ENCODE measurements around the gene UGT1A7.
"Not testable (repeated sequence)": the region's sequence is repeated elsewhere in the genome, so short reads cannot be mapped to it uniquely, and the experiment has no call there.

UGT1A7 gene

DNA sequence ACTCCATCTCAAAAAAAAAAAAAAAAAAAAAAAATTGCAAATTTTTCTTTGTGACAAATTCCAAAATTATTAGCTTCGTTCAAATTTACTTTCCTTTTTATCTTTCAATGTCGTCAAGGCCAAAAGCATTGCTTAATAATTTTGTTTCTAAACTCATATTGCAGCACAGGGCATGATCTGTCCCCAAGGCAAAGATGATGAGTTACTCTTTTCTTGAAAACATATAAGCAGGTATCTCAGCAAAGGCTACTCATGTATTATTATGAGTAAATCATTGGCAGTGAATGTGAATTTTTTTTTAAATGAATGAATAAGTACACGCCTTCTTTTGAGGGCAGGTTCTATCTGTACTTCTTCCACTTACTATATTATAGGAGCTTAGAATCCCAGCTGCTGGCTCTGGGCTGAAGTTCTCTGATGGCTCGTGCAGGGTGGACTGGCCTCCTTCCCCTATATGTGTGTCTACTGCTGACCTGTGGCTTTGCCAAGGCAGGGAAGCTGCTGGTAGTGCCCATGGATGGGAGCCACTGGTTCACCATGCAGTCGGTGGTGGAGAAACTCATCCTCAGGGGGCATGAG lies at the start of gene UGT1A7:
Gene UGT1A7 (plus strand): TSS at position 381 of the 579 bp plus-strand sequence. CDS start 37 bp downstream, at position 418.
- DNase-seq: no peak

DNA sequence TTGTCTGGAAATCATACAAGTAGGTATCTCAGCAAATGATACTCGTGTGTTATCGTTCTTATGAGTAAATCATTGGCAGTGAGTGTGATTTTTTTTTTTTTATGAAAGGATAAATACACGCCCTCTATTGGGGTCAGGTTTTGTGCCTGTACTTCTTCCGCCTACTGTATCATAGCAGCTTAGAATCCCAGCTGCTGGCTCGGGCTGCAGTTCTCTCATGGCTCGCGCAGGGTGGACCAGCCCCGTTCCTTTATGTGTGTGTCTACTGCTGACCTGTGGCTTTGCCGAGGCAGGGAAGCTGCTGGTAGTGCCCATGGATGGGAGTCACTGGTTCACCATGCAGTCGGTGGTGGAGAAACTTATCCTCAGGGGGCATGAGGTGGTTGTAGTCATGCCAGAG lies 45.4 kb upstream of the UGT1A7 start, which contains the start of gene UGT1A10:
Gene UGT1A10 (plus strand): TSS at position 143 of the 400 bp plus-strand sequence. CDS start 75 bp downstream, at position 218.
- DNase-seq: not testable (repeated sequence)

DNA sequence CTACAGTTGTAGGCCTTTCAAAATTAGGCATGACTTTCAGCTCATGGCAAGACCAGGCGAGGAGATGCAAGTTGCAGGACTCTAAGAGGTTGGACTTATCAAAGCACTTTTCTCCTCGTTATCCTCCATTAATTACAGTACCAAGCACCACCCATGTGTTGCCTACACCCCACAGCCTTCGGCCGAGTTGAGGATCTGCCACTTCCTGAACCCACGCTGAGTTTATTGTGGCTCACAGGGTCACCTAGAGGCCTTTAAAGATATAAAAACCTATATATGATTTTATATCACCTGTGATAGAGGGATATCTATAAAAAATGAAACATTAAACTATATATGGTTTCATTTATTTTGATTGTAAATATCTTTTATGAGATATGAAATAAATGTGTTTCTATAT lies 42.9 kb upstream of the UGT1A7 start:
- DNase-seq: no peak

DNA sequence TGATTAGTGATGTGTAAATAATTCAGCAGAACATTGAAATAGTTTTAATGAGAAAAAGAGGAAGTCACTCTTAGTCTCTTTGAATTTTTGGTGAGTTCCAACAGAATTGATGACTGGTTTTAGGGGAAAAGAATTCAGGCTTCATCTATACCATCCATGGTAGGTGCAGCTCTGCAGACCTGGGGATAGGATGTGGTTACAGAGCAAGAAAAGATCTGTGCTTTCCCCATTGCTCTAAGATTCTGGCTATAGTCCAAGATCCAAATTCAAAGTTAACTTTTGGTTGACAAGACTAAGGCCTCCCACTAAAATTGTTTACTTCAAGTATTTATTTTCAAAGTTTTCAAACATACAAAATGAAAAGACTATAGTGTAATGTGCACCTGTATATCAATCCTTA lies 41.8 kb upstream of the UGT1A7 start:
- DNase-seq: no peak

DNA sequence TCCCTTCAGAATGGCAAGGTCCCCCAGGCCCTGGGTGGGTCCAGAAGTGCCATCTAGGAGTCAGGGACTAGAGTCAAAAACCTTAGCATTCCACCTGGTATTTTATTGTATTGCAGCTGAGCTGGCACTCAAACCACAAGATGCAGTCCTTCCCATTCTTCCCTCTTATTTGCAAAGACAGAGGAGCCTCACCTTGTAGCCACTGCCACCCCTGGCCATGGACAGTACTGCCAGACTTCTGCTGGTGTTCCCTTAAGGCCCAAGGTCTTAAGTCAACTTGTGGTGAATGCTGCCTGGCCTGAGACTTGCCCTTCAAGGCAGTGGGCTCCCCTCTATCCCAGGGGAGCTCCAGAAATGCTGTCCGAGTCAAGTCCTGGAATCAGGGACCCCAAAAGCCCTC lies 38.6 kb upstream of the UGT1A7 start:
- no peak for DNase-seq

DNA sequence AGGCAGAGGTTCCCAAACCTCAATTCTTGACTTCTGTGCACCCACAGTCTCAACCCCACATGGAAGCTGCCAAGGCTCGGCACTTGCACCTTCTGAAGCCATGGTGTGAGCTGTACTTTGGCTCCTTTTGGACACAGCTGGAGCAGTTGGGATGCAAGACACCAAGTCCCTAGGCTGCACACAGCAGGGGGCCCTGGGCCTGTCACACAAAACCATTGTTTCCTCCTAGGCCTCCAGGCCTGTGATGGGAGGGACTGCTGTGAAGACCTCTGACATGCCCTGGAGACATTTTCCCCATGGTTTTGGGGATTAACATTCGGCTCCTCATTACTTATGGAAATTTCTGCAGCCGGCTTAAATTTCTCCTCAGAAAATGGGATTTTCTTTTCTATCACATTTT lies 35.7 kb upstream of the UGT1A7 start:
- not testable (repeated sequence) for DNase-seq

DNA sequence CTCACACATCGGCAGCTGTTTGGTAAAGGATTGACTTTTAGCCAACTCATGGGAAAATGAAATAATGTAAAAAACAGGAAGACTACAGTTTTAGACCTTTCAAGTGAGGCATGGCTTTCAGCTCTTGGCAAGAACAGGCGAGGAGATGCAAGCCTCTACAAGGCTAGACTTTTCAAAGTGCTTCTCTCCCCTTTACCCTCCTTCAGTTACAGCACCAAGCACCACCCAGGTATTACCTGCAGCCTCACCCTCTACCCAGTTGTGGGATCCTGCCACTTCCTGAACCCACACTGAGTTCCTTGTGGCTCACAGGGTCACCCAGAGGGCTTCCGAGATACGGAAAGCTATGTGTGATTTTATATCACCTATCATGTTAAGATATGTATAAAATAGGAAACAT lies 30.7 kb upstream of the UGT1A7 start:
- no peak for DNase-seq

DNA sequence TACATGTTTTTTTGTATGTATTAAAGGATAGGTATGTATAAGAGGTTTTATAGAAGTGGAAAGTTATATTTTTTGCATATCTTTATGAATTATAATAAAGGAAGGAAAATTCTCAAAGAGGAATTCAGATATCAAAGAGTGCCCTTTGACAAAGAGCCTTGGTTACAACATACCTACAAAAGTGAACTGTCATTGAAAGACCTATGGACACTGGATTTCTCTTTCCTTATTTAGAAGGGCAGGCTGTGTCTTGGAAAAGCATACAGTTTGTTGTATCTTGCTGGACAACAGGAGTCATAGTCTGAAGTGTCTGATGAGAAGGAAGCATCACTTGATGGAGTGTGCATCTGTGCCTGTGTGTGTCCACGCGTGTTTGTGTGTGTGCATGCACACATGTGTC lies 30.3 kb upstream of the UGT1A7 start:
- DNase-seq: no peak

DNA sequence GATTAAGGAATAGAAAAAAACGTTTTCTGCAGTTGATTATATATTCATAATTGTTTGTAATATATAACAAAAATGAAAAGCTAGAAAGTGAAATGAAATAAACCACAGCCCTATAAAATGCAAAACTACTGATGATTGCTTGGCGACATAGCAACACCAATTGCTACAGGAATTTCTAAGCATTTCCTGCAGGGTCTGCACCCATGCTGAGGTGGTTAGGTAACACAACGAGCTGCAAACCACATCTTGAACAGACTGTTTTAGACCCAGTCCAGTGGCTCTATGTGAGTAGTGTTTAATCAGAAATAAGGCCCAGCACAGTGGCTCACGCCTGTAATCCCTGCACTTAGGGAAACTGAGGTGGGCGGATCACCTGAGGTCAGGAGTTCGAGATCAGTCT lies 27.2 kb upstream of the UGT1A7 start:
- no peak for DNase-seq

DNA sequence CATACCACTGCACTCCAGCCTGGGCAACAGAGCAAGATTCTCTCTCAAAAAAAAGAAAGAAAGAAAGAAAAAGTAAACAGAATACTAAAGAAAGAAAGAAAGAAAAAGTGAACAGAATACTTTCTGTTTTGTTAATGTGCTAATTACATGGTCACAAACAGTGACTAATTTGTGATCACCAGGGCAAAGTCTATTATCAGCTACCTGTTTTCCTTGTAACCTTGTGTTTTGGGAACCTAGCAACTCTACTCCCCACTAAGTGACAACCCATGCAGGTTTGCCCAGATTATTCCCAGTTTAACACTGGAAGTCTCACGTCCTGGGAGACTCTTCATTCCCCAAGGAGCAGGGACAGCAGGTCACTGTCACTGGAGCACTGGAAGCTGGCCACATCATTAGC lies 26.7 kb upstream of the UGT1A7 start:
- no peak for DNase-seq

DNA sequence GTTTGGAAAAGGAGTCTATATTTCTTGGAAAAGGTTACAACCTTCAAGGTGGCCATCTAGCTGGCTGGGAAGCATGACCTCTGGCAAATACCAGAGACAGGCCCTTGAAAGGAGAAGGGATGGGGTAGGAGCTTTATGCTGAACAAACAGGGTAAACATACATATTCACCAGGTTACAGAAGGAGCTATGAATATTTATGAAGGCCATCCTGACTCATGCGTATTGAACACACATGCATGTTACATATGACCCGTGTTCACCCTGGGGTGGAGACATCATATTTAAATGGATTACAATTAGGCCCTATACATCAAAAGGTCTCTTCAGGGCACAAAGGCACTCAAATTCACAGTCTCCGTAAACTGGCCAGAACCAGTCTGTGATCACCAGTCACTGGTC lies 25.8 kb upstream of the UGT1A7 start:
- not testable (repeated sequence) for DNase-seq

DNA sequence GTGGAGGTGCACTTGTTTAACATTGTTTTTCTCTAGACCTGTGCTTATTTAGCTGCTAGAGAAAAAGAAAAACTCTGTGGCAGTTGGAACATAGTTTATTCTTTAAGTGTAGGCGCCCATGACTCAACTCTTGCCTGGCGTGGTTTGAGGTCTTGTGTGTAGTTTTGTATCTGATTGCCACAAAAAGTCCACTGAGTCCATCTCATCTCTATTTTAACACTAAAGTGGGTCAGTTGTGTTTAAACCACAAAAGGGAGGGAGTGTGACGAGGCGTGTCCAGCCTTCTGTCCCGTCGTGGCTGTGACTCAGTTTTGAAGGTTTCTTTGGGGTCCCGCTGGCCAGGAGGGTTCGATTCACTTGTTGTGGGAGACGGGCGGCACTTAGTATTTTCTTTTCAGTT lies 25.3 kb upstream of the UGT1A7 start:
- no peak for DNase-seq

DNA sequence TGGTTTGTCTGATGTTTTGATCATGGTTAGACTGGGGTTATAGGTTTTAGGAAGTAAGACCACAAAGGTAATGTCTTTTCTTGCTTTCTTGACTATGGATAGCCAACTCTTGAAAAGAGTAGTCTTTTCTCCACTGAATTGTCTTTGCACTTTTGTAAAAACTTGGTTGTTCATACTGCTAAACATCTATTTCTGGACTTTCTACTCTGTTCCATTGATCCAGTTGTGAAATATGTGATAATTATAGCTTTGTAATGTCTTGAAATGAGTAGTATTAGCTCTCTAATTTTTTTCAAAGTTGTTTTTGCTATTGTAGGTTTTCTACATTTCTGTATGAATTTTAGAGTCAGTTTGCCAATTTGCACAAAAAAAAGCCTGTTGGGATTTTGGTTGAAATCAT lies 23.1 kb upstream of the UGT1A7 start:
- no peak for DNase-seq

DNA sequence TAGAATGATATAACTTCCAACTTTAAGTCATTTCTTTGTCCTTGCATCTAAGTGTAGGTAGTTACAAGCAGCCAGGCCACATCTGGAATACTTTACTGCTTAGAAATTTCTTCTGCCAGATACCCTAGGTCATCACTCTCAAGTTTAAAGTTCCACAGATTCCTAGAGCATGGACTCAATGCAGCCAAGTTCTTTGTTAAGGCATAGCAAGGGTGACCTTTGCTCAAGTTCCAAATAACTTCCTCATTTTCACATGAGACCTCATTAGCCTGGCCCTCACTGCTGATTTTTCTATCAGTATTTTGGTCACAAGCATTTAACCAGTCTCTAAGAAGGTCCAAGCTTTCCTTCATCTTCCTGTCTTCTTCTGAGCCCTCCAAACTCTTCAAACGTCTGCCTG lies 17.8 kb upstream of the UGT1A7 start:
- no peak for DNase-seq

DNA sequence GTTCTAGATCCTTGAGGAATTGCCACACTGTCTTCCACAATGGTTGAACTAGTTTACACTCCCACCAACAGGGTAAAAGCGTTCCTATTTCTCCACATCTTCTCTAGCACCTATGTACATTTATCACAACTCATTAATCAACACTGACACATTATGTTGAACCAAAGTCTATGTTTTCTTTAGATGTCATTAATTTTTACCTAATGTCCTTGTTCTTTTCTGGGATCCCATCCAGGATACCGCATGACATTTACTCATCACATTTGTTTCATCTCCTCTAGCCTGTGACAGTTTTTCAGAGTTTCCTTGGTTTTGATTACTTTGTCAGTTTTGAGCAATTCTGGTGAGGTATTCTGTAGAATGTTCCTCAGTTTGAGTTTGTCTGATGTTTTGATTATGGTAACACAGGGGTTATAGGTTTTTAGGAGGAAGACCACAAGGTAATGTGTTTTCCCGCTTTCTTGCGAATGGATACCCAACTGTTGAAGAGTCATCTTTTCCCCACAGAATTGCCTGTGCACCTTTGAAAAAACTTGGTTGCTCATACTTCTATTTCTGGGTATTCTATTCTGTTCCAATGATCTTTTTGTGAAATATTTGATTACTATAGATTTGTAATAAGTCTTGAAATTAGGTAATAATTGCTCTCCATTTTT lies 13.0 kb upstream of the UGT1A7 start:
- DNase-seq: no peak

DNA sequence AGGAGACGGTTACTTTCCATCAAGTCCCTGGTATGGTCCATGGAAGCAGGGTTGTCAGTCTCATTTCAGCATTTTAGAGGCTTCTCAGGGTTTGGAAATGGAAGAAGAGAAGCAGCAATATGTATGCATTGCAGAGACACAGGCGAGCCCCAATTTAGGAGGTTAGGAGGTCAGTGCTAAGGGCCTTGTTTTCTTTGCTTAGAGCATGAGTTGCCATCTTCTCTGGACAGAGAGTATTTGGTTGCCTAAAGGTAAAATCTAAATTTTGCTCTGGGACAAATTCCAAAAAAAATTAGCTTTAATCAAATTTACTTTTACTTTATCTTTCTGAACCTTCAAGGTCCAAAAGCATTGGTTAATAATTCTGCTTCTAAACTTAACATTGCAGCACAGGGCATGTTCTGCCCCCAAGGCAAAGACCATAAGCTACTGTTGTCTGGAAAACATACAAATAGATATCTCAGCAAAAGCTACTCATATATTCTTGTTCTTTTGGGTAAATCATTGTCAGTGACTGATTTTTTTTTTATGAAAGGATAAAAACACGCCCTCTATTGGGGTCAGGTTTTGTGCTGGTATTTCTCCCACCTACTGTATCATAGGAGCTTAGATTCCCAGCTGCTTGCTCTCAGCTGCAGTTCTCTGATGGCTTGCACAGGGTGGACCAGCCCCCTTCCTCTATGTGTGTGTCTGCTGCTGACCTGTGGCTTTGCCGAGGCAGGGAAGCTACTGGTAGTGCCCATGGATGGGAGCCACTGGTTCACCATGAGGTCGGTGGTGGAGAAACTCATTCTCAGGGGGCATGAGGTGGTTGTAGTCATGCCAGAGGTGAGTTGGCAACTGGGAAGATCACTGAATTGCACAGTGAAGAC lies 10.2 kb upstream of the UGT1A7 start, which contains the start of gene UGT1A9:
Gene UGT1A9 (plus strand): TSS at position 609 of the 872 bp plus-strand sequence. CDS start 37 bp downstream, at position 646.
- no peak for DNase-seq

DNA sequence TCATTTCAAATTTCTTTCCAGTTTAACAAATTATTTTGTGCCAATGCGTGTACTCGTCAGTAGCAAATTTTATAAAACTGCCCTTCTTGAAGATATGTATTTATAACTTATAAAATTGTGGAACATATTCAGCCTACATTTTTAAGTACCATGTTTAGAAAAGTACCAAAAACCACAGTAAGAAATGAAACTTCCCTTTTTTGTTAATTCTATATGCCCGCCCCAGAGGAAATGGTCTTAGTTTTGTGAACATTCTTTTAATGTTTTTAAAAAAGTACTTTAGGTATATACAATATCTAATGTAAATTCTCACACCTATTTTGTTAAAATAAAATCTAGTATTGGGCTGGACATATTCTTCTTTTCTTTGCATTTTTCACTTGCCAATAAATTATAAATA lies 8.8 kb upstream of the UGT1A7 start:
- no peak for DNase-seq

DNA sequence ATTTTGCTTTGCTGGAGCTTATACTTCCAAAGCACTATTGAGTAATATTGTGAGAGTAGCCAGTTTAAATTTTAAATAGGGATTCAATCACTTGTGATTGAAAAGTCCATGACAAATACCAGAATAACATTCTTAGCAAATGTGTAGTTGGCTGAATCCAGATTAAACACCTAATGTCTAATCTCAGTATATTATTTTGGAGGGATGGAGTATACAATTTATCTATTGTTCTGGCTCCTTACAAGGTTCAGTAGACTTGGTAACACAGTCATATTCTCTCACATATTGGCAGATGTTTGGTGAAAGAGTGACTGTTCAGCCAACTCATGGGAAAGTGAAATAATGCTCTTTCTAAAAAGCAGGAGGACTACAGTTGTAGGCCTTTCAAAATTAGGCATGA lies 7.8 kb upstream of the UGT1A7 start:
- no peak for DNase-seq

DNA sequence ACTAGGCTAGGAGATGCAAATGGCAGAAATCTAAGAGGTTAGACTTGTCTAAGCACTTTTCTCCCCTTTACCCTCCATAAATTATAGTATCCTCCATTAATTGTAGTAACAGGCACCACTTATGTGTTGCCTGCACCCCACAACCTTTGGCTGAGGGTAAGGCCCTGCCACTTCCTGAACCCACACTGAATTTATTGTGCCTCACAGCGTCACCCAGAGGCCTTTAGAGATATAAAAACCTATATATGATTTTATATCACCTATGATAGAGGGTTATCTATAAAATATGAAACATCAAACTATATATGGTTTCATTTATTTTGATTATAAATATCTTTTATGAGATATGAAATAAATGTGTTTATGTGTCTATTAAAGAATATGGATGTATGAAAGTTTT lies 7.4 kb upstream of the UGT1A7 start:
- no peak for DNase-seq

DNA sequence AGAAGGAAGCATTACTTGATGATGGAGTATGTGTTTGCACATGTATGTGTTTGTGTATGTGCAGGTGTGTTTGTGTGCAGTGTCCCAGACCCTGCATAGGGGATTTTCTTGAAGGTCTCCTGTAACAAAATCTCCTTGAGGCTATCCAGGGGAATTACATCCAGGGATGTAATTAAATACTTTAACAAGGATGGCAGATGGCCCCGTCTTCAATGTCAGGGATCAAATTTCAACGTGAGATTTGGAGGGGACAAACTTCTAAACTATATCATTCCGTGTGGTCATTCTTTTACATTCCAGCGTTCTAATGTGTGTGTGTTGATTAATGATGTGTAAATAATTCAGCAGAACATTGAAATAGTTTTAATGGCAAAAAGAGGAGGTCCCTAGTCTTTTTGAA lies 6.7 kb upstream of the UGT1A7 start:
- DNase-seq: no peak

DNA sequence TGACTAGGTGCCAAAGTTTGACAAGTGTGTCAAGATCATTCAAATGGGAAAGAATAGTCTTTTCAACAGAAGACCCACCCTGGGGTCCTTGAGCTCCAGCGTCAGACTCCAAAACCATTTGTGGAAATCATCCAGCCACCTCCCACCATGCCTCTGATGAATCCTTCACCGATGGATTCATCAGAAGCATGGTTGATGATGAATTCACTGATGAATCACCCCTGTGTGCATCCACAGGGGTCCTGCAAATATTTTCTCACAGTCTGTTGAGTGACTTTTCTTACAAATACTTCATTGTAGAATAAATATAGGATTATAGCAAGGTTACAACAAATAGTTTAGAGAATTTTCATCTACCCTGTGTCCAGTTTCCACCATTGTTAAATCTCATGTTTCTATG lies 5.7 kb upstream of the UGT1A7 start:
- no peak for DNase-seq

DNA sequence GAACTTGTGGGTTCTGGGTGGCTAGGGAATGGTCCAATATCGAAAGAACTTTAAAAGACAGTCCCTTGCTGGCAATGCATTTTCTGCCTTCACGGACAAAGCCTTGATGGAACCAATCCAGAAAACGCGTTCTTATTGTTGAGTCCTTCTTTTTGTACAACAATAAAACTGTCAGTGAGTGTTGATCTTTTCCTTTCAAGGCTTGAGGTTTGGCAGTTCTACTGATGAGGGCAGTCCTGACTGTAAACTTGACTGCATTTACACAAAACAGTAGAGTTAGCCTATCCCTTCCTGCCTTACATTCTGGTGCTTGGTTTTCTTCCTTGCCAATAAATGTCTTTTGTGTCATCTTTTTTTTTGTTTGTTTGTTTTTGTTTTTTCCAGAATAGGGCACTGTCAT lies 2.5 kb upstream of the UGT1A7 start:
- DNase-seq: no peak

DNA sequence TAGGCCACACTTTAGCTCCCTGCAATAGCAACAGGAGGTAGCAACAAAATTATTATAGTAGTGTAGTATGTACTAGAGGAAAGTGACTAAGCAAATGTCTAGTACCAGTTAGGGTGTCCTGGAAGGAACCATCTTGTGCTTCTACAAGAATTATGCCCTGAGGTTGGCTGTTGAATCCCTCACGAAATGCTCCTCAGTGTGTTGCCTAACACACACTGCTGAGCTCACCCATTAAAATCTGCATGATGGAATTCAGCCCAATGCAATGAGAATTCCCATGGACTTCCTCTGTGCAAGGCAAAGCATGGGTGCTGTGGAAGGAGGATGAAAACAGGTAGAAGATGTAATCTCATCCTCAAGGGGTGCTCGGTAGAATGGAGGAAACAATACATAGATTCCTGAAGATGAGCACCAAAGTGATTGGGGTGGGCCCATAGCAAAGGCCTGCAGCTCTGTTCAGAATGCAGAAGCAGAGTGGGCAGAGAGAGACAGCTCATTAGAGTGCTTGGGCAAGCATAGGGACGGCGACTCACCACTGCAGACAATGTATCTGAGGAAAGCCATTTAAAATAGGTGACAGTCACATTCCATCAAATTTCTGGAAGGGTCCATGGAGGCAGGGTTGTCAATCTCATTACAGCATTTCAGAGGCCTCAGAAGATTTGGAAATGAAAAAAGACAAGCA lies 1.2 kb upstream of the UGT1A7 start:
- no peak for DNase-seq

All from T1000 (cell line).